VCaP (cell line): ENCODE measurements around the gene CEACAM21.

Source experiments
- H3K27ac ChIP-seq: fragments of 450-650 bp; 2 replicates; pipeline ENCODE4 v1.5.1; 2017
- CTCF ChIP-seq: fragments of 450-650 bp; conservative IDR thresholded peaks from 2 replicates; pipeline ENCODE4 v1.5.1; 2017; ENCODE audit warnings: mild to moderate bottlenecking, moderate library complexity

The CEACAM21 gene

GRCh38 chr19:41543582-41543981 is 32.4 kb upstream of the CEACAM21 start:
- no peak overlapping the region for H3K27ac ChIP-seq
- TF ChIP-seq CTCF, result no peak

GRCh38 chr19:41545547-41545946 is 30.4 kb upstream of the CEACAM21 start:
- no peak overlapping the region for H3K27ac ChIP-seq
- no peak for TF ChIP-seq CTCF

GRCh38 chr19:41546386-41546789 is 29.6 kb upstream of the CEACAM21 start:
- no peak for TF ChIP-seq CTCF
- no peak overlapping the region for H3K27ac ChIP-seq

GRCh38 chr19:41546961-41547360 is 29.0 kb upstream of the CEACAM21 start:
- no peak for TF ChIP-seq CTCF
- no peak overlapping the region for H3K27ac ChIP-seq

- H3K27ac ChIP-seq, result no peak overlapping the region
- TF ChIP-seq CTCF, result no peak
These were observed 28.4 kb upstream of the CEACAM21 start for GRCh38 chr19:41547569-41547968.

- no peak for TF ChIP-seq CTCF
- H3K27ac ChIP-seq, result no peak overlapping the region
These were observed 27.9 kb upstream of the CEACAM21 start for GRCh38 chr19:41548047-41548446.

- H3K27ac ChIP-seq, result no peak overlapping the region
- TF ChIP-seq CTCF, result no peak
These were observed 26.8 kb upstream of the CEACAM21 start for GRCh38 chr19:41548954-41549688.
